Loucy (cell line): ENCODE data around the gene NRP1.

Experiments
- EZH2phosphoT487 ChIP-seq: fragments of 200-600 bp; IDR thresholded peaks from 2 replicates; pipeline ENCODE4 v1.6.1; 2018; ENCODE audit warnings: antibody characterized with exemption, mild to moderate bottlenecking, moderate library complexity, borderline replicate concordance
- TF ChIP-seq, protein P1 (sequence below): fragments of 200-600 bp; sonication (generic); conservative IDR thresholded peaks from 2 replicates; pipeline ENCODE4 v1.5.1; 2014; ENCODE audit warnings: mild to moderate bottlenecking, antibody characterized with exemption, low read length

DNA sequence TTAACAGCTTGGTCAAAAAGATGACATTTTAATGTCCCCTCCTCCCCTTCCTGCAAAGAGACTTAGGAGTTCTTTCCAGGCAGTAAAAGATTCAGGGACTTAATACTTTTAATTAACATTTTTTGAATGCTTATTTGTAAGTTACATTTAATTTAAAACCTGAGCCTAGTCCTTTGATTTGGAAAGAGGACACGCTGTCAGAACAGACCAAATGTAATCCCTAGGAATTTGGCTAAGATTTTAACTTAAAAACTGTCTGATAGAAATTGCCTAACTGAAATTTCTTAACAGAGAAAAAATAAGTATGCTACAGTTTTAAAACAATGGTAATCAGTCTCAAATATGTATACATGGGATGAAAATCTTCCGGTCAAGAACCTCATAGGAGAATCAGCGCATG lies 98.5 kb downstream of the NRP1 start:
- TF ChIP-seq, protein P1, sequence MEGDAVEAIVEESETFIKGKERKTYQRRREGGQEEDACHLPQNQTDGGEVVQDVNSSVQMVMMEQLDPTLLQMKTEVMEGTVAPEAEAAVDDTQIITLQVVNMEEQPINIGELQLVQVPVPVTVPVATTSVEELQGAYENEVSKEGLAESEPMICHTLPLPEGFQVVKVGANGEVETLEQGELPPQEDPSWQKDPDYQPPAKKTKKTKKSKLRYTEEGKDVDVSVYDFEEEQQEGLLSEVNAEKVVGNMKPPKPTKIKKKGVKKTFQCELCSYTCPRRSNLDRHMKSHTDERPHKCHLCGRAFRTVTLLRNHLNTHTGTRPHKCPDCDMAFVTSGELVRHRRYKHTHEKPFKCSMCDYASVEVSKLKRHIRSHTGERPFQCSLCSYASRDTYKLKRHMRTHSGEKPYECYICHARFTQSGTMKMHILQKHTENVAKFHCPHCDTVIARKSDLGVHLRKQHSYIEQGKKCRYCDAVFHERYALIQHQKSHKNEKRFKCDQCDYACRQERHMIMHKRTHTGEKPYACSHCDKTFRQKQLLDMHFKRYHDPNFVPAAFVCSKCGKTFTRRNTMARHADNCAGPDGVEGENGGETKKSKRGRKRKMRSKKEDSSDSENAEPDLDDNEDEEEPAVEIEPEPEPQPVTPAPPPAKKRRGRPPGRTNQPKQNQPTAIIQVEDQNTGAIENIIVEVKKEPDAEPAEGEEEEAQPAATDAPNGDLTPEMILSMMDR, result no peak
- TF ChIP-seq EZH2phosphoT487, result no peak
